Measurements from ENCODE around the gene CCND2.

CCND2 gene

GRCh38 chr12:4257442-4257841 lies 16.1 kb upstream of the CCND2 start:
- DNase-seq = no peak

- no peak for DNase-seq
These were observed 14.5 kb upstream of the CCND2 start for GRCh38 chr12:4259099-4259498.

GRCh38 chr12:4261655-4262054 lies 11.9 kb upstream of the CCND2 start:
- no peak for DNase-seq

- no peak for DNase-seq
These were observed 8.3 kb upstream of the CCND2 start for GRCh38 chr12:4265280-4265679.

- no peak for DNase-seq
These were observed 6.6 kb upstream of the CCND2 start for GRCh38 chr12:4266990-4267389.

- DNase-seq = no peak
These were observed 5.7 kb upstream of the CCND2 start for GRCh38 chr12:4267704-4268328.

GRCh38 chr12:4268329-4269181 lies 5.0 kb upstream of the CCND2 start:
- no peak for DNase-seq

GRCh38 chr12:4269279-4269991 lies 4.1 kb upstream of the CCND2 start:
- peak; percentile 35 to 37 for DNase-seq

- peak in 1 of 2 experiments; percentile 13 for DNase-seq
These were observed 3.3 kb upstream of the CCND2 start for GRCh38 chr12:4270016-4270830.

- DNase-seq = no peak
These were observed 2.5 kb upstream of the CCND2 start for GRCh38 chr12:4270831-4271716.

GRCh38 chr12:4271717-4272423 lies 1.7 kb upstream of the CCND2 start:
- peak; percentile 61 to 75 for DNase-seq

GRCh38 chr12:4272424-4273272 lies 914 bp upstream of the CCND2 start:
- no peak for DNase-seq

- no peak for DNase-seq
These were observed 300 bp upstream of the CCND2 start for GRCh38 chr12:4273273-4273651.

- DNase-seq = no peak
These were observed 944 bp downstream of the CCND2 start for GRCh38 chr12:4274396-4275015.

GRCh38 chr12:4275016-4275869 lies 1.7 kb downstream of the CCND2 start:
- no peak for DNase-seq

GRCh38 chr12:4275870-4276301 lies 2.3 kb downstream of the CCND2 start:
- no peak for DNase-seq

- DNase-seq = peak; percentile 71 to 76
These were observed 3.1 kb downstream of the CCND2 start for GRCh38 chr12:4276524-4277204.

- no peak for DNase-seq
These were observed 3.6 kb downstream of the CCND2 start for GRCh38 chr12:4277205-4277543.
